ENCODE measurements around the gene ACTMAP. TPM values are rescaled to one million over a fixed set of nuclear protein-coding genes. Genes with fewer than 3 reads are reported as not detected.

The ACTMAP gene
- total and polyA plus RNA-seq, 9 donors: 2.1 to 6.5 (median 3.7) TPM

- H3K4me3 ChIP-seq: no peak overlapping the region
- no peaks in the 10 kb centered on the region for H3K36me3 ChIP-seq
- no peaks in the 10 kb centered on the region for H3K27me3 ChIP-seq
- H3K27ac ChIP-seq: no peak overlapping the region
- DNase-seq: no peak
- no peaks in the 10 kb centered on the region for H3K9me3 ChIP-seq
- TF ChIP-seq POLR2A (IDR thresholded peaks at IDR 0.05) (no peak), CTCF (IDR thresholded peaks at IDR 0.05) (no peak), EP300 (IDR thresholded peaks at IDR 0.05) (no peak)
- H3K4me1 ChIP-seq (ENCODE audit: insufficient read depth): peaks cover 8% of the 10 kb centered on the region
- intact Hi-C loops (cut with DNase I): no loop called here
- WGBS, 3 donors: 92 to 99% (median 95%) methylated on average over 5 of the region's 5 CpGs
These were observed 30.3 kb upstream of the ACTMAP start for GRCh38 chr19:40780582-40780981.

GRCh38 chr19:40778706-40779284 lies 28.5 kb upstream of the ACTMAP start:
- Histone ChIP-seq H3K27me3 (no peaks in the 10 kb centered on the region), H3K36me3 (no peaks in the 10 kb centered on the region), H3K27ac (peak overlapping the region in 1 of 2 donors; percentile 94), H3K4me1 (ENCODE audit: insufficient read depth) (peaks cover 8% of the 10 kb centered on the region), H3K9me3 (no peaks in the 10 kb centered on the region), H3K4me3 (peak overlapping the region; percentile 91)
- 8 to 11% (median 11%) methylated on average over 7 of the region's 7 CpGs for WGBS, 3 donors
- DNase-seq: no peak
- TF ChIP-seq EP300 (IDR thresholded peaks at IDR 0.05) (no peak), CTCF (IDR thresholded peaks at IDR 0.05) (no peak), POLR2A (IDR thresholded peaks at IDR 0.05) (no peak)
- intact Hi-C loops (cut with DNase I): no loop called here

- Histone ChIP-seq H3K27me3 (no peaks in the 10 kb centered on the region), H3K4me3 (peak within 1 kb of the TSS; percentile 91), H3K27ac (peak within 1 kb of the TSS; percentile 57 to 94), H3K4me1 (ENCODE audit: insufficient read depth) (peaks cover 8% of the 10 kb centered on the region), H3K36me3 (no peaks in the 10 kb centered on the region), H3K9me3 (no peaks in the 10 kb centered on the region)
- intact Hi-C loops (cut with DNase I): no loop called here
- no peak for TF ChIP-seq EP300 (IDR thresholded peaks at IDR 0.05)
- no peak for TF ChIP-seq POLR2A (IDR thresholded peaks at IDR 0.05)
- peak in 2 of 3 donors; percentile 36 to 41 for TF ChIP-seq CTCF (IDR thresholded peaks at IDR 0.05)
- peak; percentile 100 for DNase-seq
- 0 to 1% (median 0%) methylated on average over 47 to 56 of the region's 56 CpGs for WGBS, 3 donors
These were observed 27.8 kb upstream of the ACTMAP start, which contains the start of gene RAB4B for GRCh38 chr19:40777937-40778705. Gene RAB4B, plus strand, starts transcription at chr19:40778247. Its CDS starts 129 bp downstream, at chr19:40778376.

GRCh38 chr19:40777645-40777936 lies 27.3 kb upstream of the ACTMAP start:
- Histone ChIP-seq H3K36me3 (no peaks in the 10 kb centered on the region), H3K27ac (peak overlapping the region; percentile 57 to 94), H3K4me3 (peak overlapping the region; percentile 91), H3K9me3 (no peaks in the 10 kb centered on the region), H3K27me3 (no peaks in the 10 kb centered on the region), H3K4me1 (ENCODE audit: insufficient read depth) (peaks cover 8% of the 10 kb centered on the region)
- DNase-seq: no peak
- intact Hi-C loops (cut with DNase I): no loop called here
- TF ChIP-seq POLR2A (IDR thresholded peaks at IDR 0.05) (no peak), CTCF (IDR thresholded peaks at IDR 0.05) (no peak), EP300 (IDR thresholded peaks at IDR 0.05) (no peak)
- 0 to 1% (median 0%) methylated on average over 10 of the region's 10 CpGs for WGBS, 3 donors

Measured in ovary (tissue), 9 donors.